Measurements from ENCODE around the gene CLASP1. TPM values are rescaled to one million over a fixed set of nuclear protein-coding genes. Genes with fewer than 3 reads are reported as not detected.
"Not testable (repeated sequence)": the region's sequence is repeated elsewhere in the genome, so short reads cannot be mapped to it uniquely, and the experiment has no call there.

The CLASP1 gene
- total RNA-seq, 2 experiments from 2014 or later = 64.6 to 66.5 TPM

- H3K4me3 Mint-ChIP-seq = no peak overlapping the region
- peaks cover under 1% of the 10 kb centered on the region for H3K4me1 Mint-ChIP-seq
- CTCF ChIA-PET = no interaction called here
- DNase-seq = no peak
- POLR2A ChIA-PET = interaction anchor here (0.8 kb wide), 1 partner anchor 52 kb away, joined by 3 read pairs; the partner anchor contains the start of gene RNU4ATAC
- no peak overlapping the region for H3K27ac Mint-ChIP-seq
- H3K36me3 Mint-ChIP-seq (ENCODE audit: low read depth) = no peaks in the 10 kb centered on the region
- no peaks in the 10 kb centered on the region for H3K27me3 Mint-ChIP-seq
- H3K9me3 Mint-ChIP-seq = no peaks in the 10 kb centered on the region
These were observed 170.1 kb downstream of the CLASP1 start for GRCh38 chr2:121478996-121479745.

GRCh38 chr2:121478358-121478995 lies 170.8 kb downstream of the CLASP1 start:
- H3K4me1 Mint-ChIP-seq; H3K4me3 Mint-ChIP-seq; POLR2A ChIA-PET; DNase-seq; H3K36me3 Mint-ChIP-seq (ENCODE audit: low read depth); H3K27ac Mint-ChIP-seq; CTCF ChIA-PET; H3K9me3 Mint-ChIP-seq; H3K27me3 Mint-ChIP-seq: not testable (repeated sequence)

- DNase-seq = no peak
- no peak overlapping the region for H3K27ac Mint-ChIP-seq
- H3K27me3 Mint-ChIP-seq = no peaks in the 10 kb centered on the region
- POLR2A ChIA-PET = interaction anchor here (1.0 kb wide), 1 partner anchor 54 kb away, joined by 6 read pairs; the partner anchor contains the start of gene RNU4ATAC
- peaks cover 20% of the 10 kb centered on the region for H3K4me1 Mint-ChIP-seq
- CTCF ChIA-PET = no interaction called here
- H3K9me3 Mint-ChIP-seq = no peaks in the 10 kb centered on the region
- H3K36me3 Mint-ChIP-seq (ENCODE audit: low read depth) = peaks cover 5% of the 10 kb centered on the region
- no peak overlapping the region for H3K4me3 Mint-ChIP-seq
These were observed 172.6 kb downstream of the CLASP1 start for GRCh38 chr2:121476684-121477083.

- H3K9me3 Mint-ChIP-seq = peaks cover 2% of the 10 kb centered on the region
- ChIA-PET POLR2A (interaction anchor here (0.9 to 1.0 kb wide), 2 partner anchors 55 kb away, joined by 3 to 6 read pairs; partner anchors contain the start of gene RNU4ATAC), CTCF (no interaction called here)
- peaks cover 21% of the 10 kb centered on the region for H3K4me1 Mint-ChIP-seq
- no peak overlapping the region for H3K27ac Mint-ChIP-seq
- peaks cover 11% of the 10 kb centered on the region for H3K36me3 Mint-ChIP-seq (ENCODE audit: low read depth)
- no peak for DNase-seq
- no peak overlapping the region for H3K4me3 Mint-ChIP-seq
- no peaks in the 10 kb centered on the region for H3K27me3 Mint-ChIP-seq
These were observed 173.3 kb downstream of the CLASP1 start for GRCh38 chr2:121475811-121476571.

- POLR2A ChIA-PET = no interaction called here
- CTCF ChIA-PET = no interaction called here
- Mint-ChIP-seq H3K27me3 (no peaks in the 10 kb centered on the region), H3K9me3 (peaks cover 2% of the 10 kb centered on the region), H3K4me1 (peaks cover 21% of the 10 kb centered on the region), H3K36me3 (ENCODE audit: low read depth) (peaks cover 35% of the 10 kb centered on the region), H3K4me3 (no peak overlapping the region), H3K27ac (no peak overlapping the region)
- DNase-seq = no peak
These were observed 175.8 kb downstream of the CLASP1 start for GRCh38 chr2:121473512-121473911.

GRCh38 chr2:121472470-121472993 lies 176.7 kb downstream of the CLASP1 start:
- peaks cover 45% of the 10 kb centered on the region for H3K36me3 Mint-ChIP-seq (ENCODE audit: low read depth)
- no peak overlapping the region for H3K4me3 Mint-ChIP-seq
- POLR2A ChIA-PET = interaction anchor here (1.4 kb wide), 1 partner anchor 58 kb away, joined by 7 read pairs; the partner anchor contains the start of gene RNU4ATAC
- H3K27me3 Mint-ChIP-seq = no peaks in the 10 kb centered on the region
- no peak for DNase-seq
- peaks cover 22% of the 10 kb centered on the region for H3K4me1 Mint-ChIP-seq
- peaks cover 2% of the 10 kb centered on the region for H3K9me3 Mint-ChIP-seq
- CTCF ChIA-PET = no interaction called here
- H3K27ac Mint-ChIP-seq = peak overlapping the region; percentile 16

GRCh38 chr2:121471532-121472469 lies 177.5 kb downstream of the CLASP1 start:
- Mint-ChIP-seq H3K4me3 (no peak overlapping the region), H3K27me3 (no peaks in the 10 kb centered on the region), H3K9me3 (peaks cover 2% of the 10 kb centered on the region), H3K4me1 (peaks cover 22% of the 10 kb centered on the region), H3K27ac (peak overlapping the region; percentile 22), H3K36me3 (ENCODE audit: low read depth) (peaks cover 52% of the 10 kb centered on the region)
- CTCF ChIA-PET = no interaction called here
- no peak for DNase-seq
- POLR2A ChIA-PET = interaction anchor here (1.4 kb wide), 1 partner anchor 58 kb away, joined by 7 read pairs; the partner anchor contains the start of gene RNU4ATAC

GRCh38 chr2:121470917-121471316 lies 178.3 kb downstream of the CLASP1 start:
- H3K27ac Mint-ChIP-seq = no peak overlapping the region
- ChIA-PET POLR2A (no interaction called here), CTCF (no interaction called here)
- H3K4me1 Mint-ChIP-seq = peaks cover 22% of the 10 kb centered on the region
- DNase-seq = no peak
- no peak overlapping the region for H3K4me3 Mint-ChIP-seq
- peaks cover 60% of the 10 kb centered on the region for H3K36me3 Mint-ChIP-seq (ENCODE audit: low read depth)
- H3K27me3 Mint-ChIP-seq = no peaks in the 10 kb centered on the region
- peaks cover 2% of the 10 kb centered on the region for H3K9me3 Mint-ChIP-seq

- peaks cover 69% of the 10 kb centered on the region for H3K36me3 Mint-ChIP-seq (ENCODE audit: low read depth)
- peaks cover 24% of the 10 kb centered on the region for H3K4me1 Mint-ChIP-seq
- POLR2A ChIA-PET = no interaction called here
- DNase-seq = no peak
- H3K4me3 Mint-ChIP-seq = no peak overlapping the region
- no peaks in the 10 kb centered on the region for H3K27me3 Mint-ChIP-seq
- peaks cover 2% of the 10 kb centered on the region for H3K9me3 Mint-ChIP-seq
- CTCF ChIA-PET = interaction anchor here (0.6 kb wide), 1 partner anchor 93 kb away, joined by 5 read pairs; no protein-coding TSS in a partner anchor
- no peak overlapping the region for H3K27ac Mint-ChIP-seq
These were observed 179.9 kb downstream of the CLASP1 start for GRCh38 chr2:121469356-121469755.

- POLR2A ChIA-PET = interaction anchor here (0.5 kb wide), 1 partner anchor 49 kb away, joined by 3 read pairs; no protein-coding TSS in a partner anchor
- H3K4me1 Mint-ChIP-seq = peaks cover 21% of the 10 kb centered on the region
- peaks cover 69% of the 10 kb centered on the region for H3K36me3 Mint-ChIP-seq (ENCODE audit: low read depth)
- H3K9me3 Mint-ChIP-seq = peaks cover 2% of the 10 kb centered on the region
- CTCF ChIA-PET = no interaction called here
- no peaks in the 10 kb centered on the region for H3K27me3 Mint-ChIP-seq
- DNase-seq = no peak
- H3K4me3 Mint-ChIP-seq = no peak overlapping the region
- H3K27ac Mint-ChIP-seq = no peak overlapping the region
These were observed 180.3 kb downstream of the CLASP1 start for GRCh38 chr2:121468936-121469335.

- peaks cover 45% of the 10 kb centered on the region for H3K36me3 Mint-ChIP-seq (ENCODE audit: low read depth)
- H3K4me1 Mint-ChIP-seq = no peaks in the 10 kb centered on the region
- H3K27me3 Mint-ChIP-seq = no peaks in the 10 kb centered on the region
- DNase-seq = no peak
- H3K9me3 Mint-ChIP-seq = no peaks in the 10 kb centered on the region
- H3K4me3 Mint-ChIP-seq = no peak overlapping the region
- ChIA-PET CTCF (interaction anchor here (1.3 to 1.4 kb wide), 2 partner anchors 57 to 103 kb away, joined by 3 read pairs; no protein-coding TSS in a partner anchor), POLR2A (no interaction called here)
- no peak overlapping the region for H3K27ac Mint-ChIP-seq
These were observed 190.0 kb downstream of the CLASP1 start for GRCh38 chr2:121459291-121459690.

- DNase-seq = no peak
- Mint-ChIP-seq H3K4me3 (no peak overlapping the region), H3K27me3 (no peaks in the 10 kb centered on the region), H3K36me3 (ENCODE audit: low read depth) (peaks cover 48% of the 10 kb centered on the region), H3K27ac (no peak overlapping the region), H3K9me3 (no peaks in the 10 kb centered on the region), H3K4me1 (no peaks in the 10 kb centered on the region)
- ChIA-PET POLR2A (no interaction called here), CTCF (interaction anchor here (0.7 kb wide), 1 partner anchor 377 kb away, joined by 3 read pairs; no protein-coding TSS in a partner anchor)
These were observed 192.9 kb downstream of the CLASP1 start for GRCh38 chr2:121456325-121456724.

All from activated CD4-positive, alpha-beta memory T cell treated with anti-CD3 and anti-CD28 coated beads, Interleukin-2, amount 10 ng/mL, durations not matched to agents 7 days and 5 days (primary cell).